NCI-H524 (cell line): ENCODE results near the gene CDK14.
"Not testable (repeated sequence)": the region's sequence is repeated elsewhere in the genome, so short reads cannot be mapped to it uniquely, and the experiment has no call there.

ENCODE experiments used
- DNase-seq, 2 experiments: peaks; one replicate each; lab custom pipeline; 2025; lab: John Stamatoyannopoulos, UW

CDK14 gene

DNA sequence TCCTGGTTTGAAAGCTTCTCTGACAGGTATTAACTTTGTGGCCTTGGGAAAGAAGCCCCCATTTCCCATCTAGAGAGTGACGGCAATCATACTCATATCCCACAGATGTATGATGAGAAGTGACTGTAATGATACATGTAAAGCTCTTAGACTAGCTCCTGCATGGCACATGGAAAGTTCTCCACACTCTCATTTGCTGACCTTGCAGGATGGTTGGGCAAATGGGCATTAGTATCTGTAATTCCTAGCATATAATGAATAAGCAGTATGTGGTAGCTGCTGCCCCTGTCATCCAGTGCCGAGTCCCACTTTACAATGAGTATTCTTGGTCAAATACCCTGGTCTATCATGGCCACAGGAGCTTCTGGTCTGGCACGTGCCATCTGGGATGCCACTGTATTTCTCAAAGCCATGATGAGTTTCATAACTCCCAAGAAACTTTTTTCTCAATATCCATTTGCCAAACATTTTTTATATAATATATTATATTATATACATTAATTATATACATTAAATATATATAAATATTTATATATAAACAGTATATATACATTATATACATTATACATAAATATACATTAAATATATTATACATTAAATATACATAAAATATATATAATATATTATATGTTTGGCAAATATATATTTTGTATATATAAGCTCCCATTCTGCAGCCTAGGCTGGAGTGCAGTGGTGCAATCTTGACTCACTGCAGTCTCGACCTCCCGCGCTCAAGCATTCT lies 561.6 kb downstream of the CDK14 start:
- DNase-seq: no peak

DNA sequence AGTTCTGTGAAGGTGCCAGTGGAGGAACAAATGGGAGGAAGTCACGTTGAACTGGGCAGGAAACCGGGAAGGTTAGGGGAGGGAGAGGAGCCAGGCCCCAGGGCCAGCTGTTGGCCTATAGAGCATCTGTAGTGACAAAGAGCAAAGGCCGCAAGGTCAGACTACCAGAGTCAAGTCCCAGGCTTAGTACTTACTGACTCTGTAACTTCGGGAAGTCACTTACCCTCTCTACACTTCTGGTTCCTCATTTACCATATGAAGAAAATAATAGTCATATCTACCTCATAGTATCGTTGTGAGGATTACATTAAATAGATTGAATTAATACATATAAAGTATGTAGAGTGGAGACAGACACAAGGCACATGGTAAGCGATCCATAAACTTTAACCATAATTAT lies 566.3 kb downstream of the CDK14 start:
- no peak for DNase-seq

DNA sequence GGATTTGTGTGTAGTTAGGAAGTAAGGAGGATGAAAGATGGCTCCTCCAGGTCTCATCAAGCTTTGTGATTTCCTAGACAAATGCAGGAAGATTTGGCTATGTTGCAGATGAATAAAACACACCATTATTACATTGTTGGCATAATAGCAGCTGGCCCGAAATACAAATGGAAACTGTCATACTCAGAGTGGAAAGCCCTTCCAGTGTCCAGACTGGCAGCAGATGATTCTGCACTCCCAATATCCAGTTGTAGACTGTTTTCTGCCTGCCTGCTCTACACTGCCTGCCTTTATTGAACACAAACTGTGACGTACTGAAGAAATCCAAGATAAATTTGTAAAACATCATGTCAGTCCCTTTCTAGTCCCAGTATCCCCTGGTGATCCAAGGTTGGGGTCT lies 568.4 kb downstream of the CDK14 start:
- no peak for DNase-seq

DNA sequence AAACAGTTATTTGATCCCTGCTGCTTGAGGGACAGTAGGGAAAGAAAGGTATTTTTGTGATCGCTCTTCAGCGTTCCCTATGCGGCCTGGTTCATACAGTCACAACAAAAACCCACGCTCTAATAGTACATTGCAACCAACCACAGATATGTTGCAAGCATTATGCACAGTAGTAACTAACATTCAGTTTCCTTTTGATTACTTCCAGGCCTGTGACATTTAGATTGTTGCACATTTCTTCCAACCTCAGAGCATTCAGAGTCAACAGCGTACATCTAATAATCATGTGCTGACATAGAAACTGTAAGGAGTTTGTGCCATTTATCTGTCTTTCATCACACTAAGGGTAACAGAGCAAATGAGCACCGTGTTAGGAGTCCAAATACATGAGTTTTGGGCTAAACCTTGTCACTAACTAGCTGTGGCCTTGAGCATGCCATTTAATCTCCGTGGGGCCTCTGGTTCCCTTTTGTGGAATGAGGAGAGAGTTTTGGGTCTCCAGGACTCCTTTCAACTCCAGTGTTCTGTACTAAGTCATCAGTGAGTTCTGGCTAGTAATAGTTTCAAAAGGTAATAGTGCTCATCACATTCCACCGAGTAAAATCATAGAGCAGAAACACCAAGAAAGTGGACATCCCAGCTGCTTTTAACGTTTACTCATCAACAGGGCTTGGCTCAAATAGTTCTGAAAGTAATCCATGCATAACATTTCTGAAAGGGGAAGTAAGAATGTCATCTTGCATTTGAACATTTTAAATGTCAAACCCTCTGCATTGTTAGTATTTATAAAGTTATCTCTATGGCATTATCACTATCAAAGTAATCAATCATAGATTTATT lies 569.1 kb downstream of the CDK14 start:
- DNase-seq: no peak

DNA sequence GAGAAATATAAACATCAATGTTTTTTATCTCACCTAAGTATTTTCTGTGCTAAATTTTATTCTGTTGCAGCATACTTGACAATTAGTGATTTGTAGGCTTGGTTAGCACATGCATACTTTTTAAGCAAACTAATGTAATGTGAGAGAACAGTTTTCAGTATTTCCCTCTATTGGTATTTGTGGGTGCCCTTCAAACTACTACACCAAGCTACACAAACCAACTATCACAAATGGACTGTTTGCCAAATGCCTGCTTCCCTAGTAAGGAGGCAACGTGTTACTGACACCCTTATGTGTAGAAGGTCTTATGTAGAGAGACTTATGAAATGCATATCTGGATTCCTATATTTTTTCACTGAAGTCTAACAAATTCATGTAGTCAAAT lies 569.7 kb downstream of the CDK14 start:
- no peak for DNase-seq

DNA sequence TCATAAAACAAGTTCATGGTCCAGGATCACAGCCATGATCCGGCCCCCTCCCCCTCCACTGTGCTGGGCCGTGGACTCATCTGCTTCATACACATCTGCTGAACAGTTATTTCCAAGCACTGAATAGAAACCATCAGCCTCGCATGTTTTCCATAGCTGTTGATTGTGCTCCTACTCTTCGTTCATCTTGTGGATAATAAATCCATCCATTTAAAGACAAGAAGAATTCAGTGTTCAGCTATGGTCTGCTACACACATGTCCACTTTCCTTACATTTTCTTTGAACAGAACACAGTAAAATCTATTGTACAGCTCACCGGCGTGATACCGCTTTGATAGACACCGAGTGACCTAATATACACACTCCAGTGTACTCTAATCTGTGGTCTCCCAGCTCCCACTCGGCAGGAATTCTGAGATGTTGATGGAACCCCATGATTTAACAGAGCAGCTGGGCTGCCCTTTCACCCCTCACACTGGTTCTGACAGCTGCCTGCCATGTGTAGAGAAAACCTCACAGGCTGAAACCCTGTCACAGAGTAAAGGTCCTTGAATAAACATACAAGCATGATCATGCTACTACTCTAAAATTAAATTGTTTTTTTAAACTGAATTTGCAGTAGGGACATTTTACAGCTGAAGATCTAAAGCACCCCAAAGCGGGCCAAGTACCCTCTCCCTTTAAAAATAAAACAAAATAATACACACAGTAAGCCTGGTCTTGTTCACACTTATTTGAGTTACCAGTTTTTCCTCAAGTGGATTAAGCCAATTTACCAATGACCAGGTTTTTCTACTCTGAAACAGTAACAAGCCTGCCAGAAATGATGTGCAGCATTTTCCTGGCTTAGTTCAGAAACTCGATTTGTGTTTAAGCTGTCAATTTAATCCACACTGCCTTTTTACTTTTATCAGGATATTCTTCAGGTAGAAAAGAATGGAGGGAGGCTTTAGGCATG lies 573.0 kb downstream of the CDK14 start:
- peak in 1 of 2 experiments; percentile 28 for DNase-seq

DNA sequence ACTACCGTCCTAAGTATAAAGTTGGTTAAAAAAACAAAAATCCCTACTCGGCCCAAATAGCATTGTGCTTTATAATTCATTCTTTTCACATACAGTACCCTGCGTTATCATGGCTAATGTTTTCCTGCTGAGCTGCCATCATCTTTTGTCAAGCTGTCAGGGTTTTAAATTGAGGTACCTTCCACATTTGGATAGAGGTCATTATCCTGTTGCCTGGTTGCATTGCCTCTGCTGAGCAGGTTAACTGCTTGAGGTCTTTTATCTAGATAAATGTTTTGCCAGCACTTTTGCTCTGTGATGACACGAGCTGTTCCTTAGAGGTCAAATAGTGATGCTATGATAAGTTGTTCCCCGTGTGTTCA lies 573.7 kb downstream of the CDK14 start:
- no peak for DNase-seq

DNA sequence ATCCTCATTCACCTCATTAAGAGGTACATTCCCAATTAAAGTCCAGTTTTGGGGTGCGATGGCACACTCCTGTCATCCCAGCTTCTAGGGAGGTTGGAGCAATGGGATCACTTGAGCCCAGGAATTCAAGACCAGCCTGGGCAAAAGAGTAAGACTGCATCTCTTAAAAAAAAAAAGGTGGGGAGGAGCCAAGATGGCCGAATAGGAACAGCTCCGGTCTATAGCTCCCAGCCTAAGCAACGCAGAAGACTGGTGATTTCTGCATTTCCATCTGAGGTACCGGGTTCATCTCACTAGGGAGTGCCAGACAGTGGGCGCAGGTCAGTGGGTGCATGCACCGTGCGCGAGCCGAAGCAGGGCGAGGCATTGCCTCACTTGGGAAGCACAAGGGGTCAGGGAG lies 577.1 kb downstream of the CDK14 start:
- not testable (repeated sequence) for DNase-seq

DNA sequence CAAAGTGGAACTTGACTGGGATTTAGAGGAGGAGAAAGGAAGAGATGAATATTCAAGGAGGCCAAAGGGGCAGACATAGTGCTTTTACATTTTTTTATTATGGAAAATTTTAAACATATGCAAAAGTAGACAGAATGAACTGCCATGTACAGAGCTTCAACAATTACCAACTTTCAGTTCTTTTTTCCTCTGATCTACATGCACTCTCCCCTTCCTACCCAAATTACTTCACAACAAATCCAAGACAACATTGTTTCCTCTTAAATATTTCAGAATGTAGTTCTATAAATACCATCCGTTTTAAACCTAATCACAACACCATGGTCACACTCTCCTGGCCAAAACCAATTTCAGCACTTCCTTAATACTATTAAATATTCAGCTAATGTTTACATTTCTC lies 584.6 kb downstream of the CDK14 start:
- DNase-seq: no peak

DNA sequence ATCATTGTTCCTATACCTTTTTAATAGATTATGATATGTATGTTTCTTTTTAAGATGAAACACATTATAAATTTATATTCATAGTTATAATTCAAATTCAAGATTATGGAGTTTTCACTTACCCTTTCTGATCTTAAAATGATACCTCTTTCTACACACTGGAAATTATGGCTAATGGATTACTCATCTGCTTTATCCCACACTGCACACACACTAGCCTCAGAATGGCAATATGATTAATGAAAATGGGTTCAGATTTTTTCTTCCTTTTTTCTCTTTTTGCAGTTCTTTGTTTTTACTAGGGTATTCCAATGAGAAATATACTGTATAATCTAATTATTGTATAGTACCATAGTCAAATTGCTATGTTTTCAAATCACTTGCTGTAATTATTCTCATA lies 585.8 kb downstream of the CDK14 start:
- DNase-seq: no peak

DNA sequence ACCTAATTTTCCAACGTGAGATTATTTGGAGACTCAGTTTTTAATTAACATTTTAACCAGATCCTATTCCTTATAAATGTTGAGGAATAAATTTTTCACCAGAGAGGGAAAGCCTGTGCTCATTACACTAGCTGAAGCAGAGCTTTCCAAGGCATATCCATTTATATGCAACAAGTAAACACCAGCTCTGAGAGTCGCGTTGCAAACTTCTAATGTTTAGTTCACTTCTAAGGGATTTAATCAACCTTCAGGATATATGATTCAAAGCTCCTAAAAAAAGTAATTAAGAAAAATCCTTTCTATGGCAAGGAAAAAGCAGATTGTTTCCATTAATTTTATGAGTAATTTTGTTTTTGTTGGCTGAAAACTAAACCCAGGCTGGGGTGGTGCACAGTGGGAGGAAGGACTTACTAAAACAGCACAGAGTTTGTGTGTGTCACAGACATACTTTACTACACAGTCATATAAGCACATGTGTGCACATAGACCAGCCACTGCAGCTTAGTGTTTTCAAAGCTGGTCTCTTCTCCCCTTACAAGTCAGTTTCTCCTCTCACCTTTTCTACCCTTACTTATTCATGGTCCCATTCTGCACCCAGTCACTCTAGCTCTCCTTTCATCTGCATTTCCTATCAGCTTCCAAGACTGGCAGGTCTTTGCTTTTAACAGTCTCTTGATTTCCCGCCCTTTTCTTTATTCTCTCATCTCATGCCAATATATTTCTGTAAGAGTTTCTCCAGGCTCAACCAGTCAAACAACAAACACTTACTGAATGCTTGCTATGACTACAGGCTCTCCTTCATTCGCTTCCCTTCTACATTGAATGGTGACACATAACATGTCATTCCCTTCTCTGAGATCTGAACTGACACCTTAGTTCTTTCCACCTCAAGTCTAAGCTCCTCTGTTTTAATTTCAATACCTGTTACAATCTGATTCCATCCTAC lies 587.0 kb downstream of the CDK14 start:
- DNase-seq: no peak

DNA sequence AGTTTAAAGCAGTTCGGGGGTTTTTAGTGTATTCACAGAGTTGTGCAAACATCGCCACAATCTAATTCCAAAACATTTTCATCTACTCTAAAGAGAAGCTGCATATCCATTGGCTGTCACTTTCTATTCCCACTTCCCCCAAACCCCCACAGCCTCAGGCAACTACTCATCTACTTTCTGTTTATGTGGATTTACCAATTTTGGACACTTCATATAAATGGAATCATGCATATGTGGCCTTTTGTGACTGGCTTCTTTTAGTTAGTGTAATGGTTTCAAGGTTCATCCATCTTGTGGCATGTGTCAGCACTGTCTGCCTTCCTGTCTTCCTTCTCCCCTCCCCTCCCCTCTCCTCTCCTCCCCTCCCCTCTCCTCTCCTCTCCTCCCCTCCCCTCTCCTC lies 589.6 kb downstream of the CDK14 start:
- DNase-seq: no peak

DNA sequence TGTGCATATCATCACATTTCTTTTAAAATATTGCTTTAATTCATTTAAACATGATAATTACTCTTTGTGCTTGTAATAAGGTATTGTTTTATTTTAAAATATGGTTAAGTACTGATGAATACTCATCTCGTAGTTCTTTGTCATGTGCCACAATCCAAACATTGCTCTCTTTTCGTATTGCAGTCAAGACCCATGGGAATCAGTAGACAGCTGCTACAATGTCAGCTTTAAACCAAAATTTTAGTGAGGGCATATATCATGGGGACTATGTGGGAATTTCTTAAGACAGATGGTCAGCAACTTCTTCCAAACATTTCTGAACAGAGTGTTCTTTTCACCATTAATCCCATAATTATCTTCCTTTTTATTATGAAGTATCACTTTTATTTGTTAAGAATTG lies 590.9 kb downstream of the CDK14 start:
- peak; percentile 43 to 53 for DNase-seq

DNA sequence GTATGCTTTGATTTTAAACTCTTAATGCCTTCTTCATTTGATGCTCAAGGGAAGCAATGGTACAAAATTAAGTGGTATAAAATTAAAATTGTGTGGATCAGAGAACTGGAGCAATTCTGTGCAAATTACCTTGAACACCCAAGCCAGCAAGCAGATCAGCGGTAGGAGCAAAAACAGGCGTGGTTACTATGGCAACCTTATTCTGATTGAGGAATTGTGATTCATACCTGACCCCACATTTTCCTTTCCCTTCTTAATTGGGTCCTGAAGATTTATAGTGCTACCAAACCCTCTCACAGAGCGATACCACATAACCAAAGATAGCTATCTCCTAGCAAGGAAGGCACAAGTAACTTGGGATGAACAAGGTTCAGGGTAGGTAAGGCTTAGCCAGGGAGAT lies 595.6 kb downstream of the CDK14 start:
- no peak for DNase-seq

DNA sequence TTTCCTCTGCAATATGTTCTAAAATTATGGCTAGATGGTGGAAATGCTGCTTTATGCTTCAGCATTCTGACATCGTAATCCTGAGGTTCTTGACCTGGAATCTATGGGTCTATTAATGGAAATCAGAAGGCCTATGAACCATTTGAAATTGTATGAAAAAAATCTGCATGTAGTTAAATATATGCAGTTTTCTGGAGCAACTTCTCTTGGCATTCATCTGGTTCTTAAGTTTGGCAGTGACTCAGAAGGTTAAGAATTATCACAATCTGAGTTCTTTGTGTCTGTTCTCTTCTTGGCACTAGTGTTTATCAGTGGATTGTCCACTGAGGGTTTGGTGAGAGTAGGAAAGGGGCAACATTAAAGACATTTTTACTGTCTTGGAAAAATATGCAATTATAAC lies 597.0 kb downstream of the CDK14 start:
- DNase-seq: no peak

DNA sequence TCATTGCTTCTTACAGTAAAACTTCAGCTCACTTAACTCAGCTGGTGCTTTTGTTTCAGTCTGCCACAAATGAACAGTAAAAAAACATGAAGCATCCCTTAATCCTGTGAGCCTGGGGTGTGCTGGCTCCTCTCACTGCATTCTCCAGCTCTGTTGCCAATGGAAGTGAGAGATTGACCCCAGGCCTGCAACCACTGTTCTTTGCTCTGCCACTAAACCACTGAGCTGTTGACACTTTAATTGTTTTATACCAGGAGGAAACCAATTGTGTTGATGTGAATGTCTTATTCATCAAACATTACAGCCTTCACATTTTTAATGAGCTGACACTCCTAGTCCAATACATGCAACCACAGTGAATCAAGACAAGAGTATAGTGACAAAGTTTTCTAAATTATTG lies 598.7 kb downstream of the CDK14 start:
- no peak for DNase-seq

DNA sequence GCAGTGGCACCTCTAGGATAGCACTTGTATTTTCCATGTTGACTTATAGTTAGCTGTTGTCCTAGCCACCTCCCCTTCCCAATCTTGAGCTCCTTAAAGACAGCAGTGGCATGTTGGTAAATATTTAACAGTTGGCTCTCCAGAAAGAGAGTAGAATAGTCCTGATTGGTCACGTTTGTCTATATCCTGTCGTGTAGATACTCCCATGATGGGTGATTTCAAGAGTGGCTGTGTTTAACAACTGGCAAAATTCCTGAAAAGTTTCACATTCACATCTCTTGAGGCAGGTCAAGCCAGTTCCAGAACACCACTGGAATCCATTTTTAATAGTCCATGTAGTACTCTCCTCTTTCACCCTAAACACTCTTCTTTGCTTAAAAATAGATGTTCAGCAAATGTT lies 599.9 kb downstream of the CDK14 start:
- DNase-seq: no peak

DNA sequence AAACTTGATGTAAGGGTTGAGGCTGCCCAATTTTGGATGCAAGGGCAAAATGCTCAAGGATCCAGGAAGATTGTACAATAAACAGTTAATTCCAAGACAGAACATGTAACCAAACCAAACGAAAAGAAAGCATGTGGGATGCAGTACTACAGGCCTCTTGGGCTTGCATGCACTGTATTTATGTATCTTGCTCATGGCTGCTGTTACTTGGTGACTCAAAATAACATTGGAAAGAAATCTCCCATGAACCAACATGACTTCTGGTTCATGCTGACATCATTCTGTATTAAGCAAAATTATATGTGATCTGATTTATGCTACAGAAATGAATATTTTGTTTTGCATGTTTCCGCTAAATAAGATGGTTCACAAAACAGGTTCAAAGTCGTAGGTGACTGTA lies 602.2 kb downstream of the CDK14 start:
- no peak for DNase-seq

DNA sequence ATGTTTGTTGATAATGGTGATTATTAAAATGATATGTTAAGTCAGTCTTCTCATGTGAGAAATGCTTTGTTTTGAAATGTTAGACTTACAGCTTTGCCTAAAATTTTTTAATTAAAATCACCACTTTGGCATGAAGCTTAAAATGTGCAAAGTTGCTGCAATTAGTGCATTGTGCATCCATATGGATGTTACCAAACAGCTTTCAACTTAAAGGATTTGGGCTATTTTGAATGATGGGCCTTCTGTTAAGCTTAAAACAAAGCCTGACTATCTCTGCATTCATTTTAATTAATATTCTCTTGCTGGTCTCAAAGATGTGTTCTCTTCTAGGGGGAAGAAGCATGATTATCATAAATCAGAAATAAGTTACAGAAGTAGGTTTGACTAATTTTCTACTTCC lies 603.5 kb downstream of the CDK14 start:
- DNase-seq: peak; percentile 6 to 60

DNA sequence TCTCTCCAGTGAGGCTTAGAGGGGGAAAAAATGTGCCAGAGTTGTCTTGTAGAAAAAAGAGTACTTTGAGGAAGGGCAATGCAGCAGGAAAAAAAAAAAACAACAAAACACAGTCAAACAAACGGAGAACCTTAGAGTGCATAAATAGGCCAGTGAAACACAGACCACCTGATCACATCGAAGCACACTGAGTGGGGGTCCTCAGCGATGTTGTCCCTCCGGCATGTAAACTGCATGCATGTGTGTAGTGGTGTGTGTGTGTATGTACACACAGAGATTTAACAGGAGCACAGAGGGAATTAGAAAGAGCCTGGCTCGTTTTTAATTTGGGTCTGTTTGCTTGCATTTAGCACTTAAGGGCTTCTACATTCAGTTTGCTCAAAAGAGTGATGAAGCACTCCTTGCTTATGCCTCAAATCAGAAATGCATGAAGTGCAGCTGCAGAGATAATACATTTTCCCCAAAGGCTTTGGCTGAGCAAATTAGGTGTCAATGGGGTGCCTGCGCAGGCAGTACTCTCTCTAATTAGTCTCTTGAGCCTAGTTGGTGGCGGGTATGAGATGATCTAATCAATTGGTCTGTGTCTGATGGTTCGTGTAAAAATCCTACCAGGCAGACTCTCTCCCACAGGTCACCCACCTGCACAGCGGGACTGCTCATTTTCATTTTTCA lies 605.5 kb downstream of the CDK14 start:
- DNase-seq: peak in 1 of 2 experiments; percentile 15
